GM18511 (cell line): ENCODE results near the gene PDZRN4.
"Not testable (repeated sequence)": the region's sequence is repeated elsewhere in the genome, so short reads cannot be mapped to it uniquely, and the experiment has no call there.

Experiments used
- ATAC-seq: cut with Tn5 transposase; IDR thresholded peaks from one replicate; pipeline ENCODE4 v1.9.1; 2021; ENCODE audit warnings: mild to moderate bottlenecking, moderate library complexity; ENCODE audit not compliant: unreplicated experiment

Gene PDZRN4

GRCh38 chr12:41548926-41549325 lies 360.8 kb downstream of the PDZRN4 start:
- ATAC-seq: no peak

DNA sequence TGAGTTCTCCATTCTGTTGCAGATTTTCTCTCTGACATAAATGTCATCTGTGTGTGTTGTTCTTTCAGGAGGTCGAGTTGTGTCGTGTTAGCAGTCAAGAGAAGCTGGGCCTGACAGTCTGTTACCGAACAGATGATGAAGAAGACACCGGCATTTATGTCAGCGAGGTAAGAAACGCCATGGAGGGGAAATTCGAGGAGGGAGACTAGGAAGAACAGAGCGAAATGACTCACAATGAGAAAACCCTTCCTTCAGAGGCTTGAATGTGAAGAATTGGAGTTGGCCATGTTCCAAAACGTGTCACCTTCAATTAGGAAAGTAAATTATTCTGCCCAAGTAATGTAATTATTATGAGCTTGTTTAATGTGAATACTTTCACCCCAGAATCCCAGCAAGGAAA lies 364.5 kb downstream of the PDZRN4 start:
- no peak for ATAC-seq

- ATAC-seq: no peak
Measured at GRCh38 chr12:41556176-41556575, 368.1 kb downstream of the PDZRN4 start.

DNA sequence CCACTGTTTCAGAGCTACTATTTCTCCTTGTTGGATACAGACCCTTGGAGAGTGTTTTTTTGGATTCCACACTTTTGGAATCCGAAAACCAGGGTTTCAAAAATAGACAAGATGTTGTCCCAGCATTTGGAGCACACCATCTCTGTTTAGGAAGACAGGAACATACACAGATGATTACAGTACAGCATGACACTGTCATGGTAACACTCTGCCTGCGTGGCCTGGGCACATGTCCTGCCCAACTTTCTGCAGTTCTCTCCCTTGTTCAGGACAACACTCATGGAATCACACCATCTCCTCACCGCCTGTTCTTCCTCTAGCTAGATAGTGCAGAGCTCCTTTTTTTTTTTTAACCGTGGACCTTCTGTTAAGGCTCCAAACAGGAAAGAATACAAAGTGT lies 369.2 kb downstream of the PDZRN4 start:
- ATAC-seq: no peak

DNA sequence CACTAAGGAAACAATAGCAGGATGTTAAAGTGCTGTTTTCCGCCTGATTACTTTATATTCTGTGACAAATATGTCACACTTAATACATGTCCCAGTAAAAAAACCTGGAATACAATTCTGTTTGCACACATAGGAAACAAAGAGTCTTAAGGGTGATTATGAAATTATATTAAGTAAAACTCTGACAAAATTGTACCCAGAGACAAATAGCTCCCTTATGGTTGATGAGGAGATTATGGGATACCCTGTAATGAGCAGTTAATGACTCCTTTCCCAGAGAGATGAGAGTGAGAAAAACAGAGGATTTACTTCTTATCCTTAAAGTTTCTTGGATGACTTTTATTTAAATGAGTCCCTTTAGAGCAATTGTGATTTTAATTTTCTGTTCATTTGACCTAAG lies 370.6 kb downstream of the PDZRN4 start:
- ATAC-seq: no peak

GRCh38 chr12:41563051-41563450 lies 374.9 kb downstream of the PDZRN4 start:
- no peak for ATAC-seq

DNA sequence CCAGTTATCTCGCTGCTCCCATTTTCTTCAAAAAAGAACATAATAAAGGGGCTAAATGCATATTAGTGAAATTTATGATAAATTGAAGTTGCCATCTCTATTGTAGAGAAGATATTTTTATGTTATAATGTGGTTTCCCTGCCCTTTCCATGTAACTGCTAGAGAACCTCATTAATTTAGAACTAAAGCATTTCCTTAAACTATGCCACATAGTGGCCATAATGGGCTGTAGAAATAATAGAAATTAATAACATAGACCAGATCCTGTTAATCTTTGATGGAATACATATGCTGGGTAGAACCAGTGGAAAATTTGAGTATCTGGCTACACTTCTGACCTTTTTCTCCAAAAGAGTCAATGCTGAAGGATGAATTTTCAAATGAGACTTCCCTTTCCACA lies 376.7 kb downstream of the PDZRN4 start:
- ATAC-seq: no peak

DNA sequence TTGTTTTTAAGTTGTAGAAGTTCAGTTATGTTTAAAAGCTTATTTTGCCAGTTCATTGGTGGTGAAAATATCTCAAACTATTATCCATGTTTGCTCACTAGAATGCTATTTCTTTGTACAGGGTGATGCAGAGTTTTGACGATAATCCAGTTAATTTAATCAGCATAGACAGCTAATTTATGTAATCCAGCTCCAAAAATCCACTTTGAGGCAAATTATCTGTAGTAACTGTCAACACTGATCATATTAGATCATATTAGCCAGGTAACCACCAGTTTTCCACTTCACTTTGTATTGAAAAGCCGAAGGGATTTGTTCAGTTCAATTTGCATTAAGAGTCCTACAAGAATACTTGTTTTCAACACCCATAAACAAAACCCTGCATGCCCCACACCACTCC lies 378.6 kb downstream of the PDZRN4 start:
- ATAC-seq: no peak

- ATAC-seq: no peak
Measured at GRCh38 chr12:41573445-41573844, 385.3 kb downstream of the PDZRN4 start.

- no peak for ATAC-seq
Measured at GRCh38 chr12:41576925-41577324, 388.8 kb downstream of the PDZRN4 start.

DNA sequence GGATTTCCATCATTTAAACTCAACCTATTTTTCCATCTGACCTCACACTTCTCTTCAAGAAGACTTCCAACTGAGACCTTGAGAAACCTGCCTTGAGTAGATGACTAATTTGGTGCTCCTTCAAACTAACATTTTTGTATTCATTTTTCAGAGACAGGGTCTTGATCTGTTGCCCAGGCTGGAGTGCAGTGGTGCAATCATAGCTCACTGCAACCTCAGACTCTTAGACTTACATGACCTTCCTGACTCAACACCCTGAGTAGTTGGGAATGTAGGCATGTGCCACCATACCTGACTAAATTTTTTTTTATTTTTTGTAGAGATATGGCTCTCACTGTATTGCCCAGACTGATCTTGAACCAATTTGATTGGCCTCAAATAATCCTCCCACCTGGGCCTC lies 389.9 kb downstream of the PDZRN4 start:
- ATAC-seq: no peak

- ATAC-seq: no peak
Measured at GRCh38 chr12:41585784-41586183, 397.7 kb downstream of the PDZRN4 start.

GRCh38 chr12:41587574-41587973 lies 399.5 kb downstream of the PDZRN4 start:
- ATAC-seq: no peak

GRCh38 chr12:41589878-41590277 lies 401.8 kb downstream of the PDZRN4 start:
- ATAC-seq: no peak

- no peak for ATAC-seq
Measured at GRCh38 chr12:41596190-41596589, 408.1 kb downstream of the PDZRN4 start.

DNA sequence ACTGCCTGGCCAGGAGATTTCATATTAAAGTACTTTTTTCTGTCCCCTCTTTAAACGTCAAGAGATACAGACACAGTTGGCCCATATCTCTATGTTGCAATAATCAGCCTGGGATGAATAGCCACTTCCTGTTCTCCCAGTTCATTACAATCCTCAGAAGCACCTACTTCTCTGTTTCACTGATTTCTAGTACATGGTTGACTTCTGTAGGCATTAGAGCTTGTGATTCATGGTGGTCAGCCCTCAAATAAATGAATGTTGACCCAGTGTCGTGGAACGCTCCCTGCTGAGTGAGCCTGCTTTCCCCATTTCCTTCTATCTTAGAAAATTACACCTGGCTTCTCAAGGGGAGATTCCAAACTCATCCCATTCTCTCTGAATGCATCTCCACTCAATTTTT lies 416.7 kb downstream of the PDZRN4 start:
- no peak for ATAC-seq

DNA sequence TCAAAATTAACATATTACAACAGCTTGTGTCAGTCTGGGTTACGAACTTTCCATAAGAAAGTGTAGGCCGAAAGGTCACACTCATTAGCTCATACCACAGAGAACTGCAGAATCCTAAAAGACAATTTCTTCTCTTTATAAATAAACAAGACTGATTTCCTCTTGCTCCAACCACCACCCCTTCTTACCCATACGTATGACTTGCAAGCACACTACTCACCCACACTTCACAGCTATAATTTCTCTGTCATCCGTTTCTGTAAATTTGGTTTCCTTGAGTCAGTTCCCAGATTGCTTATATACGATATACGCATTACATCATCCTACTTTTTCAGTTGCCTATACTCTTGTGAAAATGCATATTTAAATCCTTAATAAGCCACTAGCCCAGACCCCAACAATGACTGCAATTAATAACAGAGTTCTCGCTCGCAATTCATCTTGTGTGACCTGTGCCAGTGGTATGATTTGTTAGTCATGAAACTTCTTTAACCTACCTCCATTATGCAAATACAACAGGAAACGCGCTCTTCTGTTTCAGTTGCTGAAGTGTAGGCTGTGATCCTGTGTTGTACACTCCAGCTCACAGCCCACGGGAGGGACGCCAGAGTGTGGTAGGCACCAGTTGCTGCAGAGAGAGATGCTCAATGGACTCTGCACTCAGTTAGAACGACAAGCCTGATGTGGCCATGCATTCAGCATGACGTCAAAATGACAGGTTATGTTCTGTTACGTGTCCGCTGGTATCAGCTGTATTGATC lies 417.6 kb downstream of the PDZRN4 start:
- ATAC-seq: peak; percentile 67

DNA sequence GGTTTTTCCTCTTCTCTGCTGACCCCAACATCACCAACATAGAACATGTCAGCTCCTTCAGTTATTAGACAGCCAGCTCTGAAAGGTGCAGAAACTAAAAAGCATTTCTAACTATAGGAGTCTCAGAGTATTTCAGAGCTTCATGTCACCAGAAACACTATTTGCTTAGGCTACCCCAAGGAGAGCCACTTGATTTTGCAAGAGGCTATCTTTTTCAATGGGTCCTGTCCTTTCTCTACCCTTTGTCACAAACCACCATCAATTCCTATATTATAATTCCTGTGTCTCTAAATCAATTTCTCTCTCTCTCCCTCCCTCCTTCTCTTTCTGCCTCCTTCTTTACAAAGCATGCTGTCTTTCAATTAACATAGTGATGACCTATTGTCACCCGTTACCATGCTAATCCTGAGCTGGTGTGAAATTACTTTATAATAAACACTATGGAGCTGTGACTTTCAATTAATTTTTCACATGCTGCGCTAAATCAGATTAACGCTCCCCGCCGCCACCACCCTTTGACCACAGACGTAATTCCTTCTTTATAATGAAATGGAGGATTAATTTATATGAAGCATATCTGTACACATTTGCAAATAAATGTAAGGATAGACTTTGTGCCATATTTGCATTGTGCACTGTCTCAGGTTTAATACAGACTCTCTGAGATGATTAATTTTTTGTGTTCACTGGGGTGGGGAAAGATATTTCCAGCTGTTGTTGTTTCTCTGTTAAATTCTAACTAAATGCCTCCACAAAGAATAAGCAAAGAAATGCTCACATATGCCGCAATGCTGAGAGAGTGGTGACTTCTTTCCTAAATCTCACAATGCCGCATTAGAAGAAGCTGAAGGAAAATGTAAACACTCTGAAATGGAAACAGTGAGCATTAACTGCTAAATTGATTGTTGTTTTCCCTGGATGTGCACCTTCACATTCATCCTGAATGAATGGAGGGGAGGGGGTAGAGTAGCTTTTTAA lies 418.6 kb downstream of the PDZRN4 start:
- ATAC-seq: no peak

- no peak for ATAC-seq
Measured at GRCh38 chr12:41612892-41613557, 424.9 kb downstream of the PDZRN4 start.

DNA sequence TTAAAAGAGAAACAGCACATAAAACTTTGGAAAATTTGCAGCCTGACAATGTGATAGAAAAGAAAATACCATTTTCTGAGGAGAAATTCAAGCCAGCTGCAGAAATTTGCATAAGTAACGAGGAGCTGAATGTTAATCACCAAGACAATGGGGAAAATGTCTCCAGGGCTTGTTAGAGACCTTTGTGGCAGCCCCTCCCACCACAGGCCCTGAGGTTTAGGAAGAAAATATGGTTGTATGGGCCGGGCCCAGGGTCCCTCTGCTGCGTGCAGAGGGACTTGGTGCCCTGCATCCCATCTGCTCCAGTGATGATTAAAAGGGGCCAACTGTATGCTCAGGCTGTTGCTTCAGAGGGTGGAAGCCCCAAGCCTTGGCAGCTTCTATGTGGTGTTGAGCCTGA lies 427.1 kb downstream of the PDZRN4 start:
- ATAC-seq: not testable (repeated sequence)

DNA sequence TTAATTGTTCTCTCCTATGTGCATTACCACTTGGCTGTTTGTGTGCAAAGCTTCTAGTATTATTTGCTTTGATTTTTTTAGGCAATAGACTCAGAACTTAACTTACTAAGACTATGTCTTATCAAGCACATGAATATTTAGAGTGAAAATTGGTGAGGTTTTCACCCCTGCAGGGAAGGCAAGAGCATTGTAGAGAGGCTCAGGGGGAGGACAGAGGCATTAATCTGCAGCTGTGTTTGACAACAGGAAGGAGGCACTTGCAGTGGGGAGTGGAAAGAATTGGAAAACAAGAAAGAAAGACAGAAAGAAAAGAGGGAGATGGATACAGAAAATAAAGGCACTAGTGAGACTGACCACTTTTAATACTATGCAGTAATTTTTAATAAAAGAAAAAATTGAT lies 431.6 kb downstream of the PDZRN4 start:
- no peak for ATAC-seq
